HG03025 (cell line): ENCODE results near the gene DIAPH2.
"Not testable (repeated sequence)": the region's sequence is repeated elsewhere in the genome, so short reads cannot be mapped to it uniquely, and the experiment has no call there.

Experiments used
- ATAC-seq: cut with Tn5 transposase; IDR thresholded peaks from one replicate; pipeline ENCODE4 v1.9.1; 2021; ENCODE audit warnings: mild to moderate bottlenecking, moderate library complexity; ENCODE audit not compliant: unreplicated experiment, low FRiP score

DIAPH2 gene

DNA sequence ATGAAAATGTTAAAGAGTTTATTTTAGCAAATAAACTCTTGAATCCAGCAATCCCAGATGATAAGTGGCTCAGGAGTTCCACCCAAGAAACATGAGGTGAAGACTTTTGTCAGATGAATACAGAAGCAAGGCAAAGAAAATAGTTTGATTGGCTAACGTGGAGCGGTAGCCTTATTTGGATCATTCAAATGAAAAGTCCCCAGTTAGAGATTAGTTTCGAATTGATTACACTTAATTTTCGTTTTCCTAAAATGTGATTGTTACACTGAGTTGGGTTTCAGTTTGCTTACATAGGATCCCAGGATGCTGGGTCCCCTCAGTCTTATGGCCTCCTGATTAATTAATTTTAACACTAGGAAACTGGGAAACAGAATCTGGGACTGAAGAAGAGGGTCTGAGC lies 122.7 kb downstream of the DIAPH2 start:
- no peak for ATAC-seq

DNA sequence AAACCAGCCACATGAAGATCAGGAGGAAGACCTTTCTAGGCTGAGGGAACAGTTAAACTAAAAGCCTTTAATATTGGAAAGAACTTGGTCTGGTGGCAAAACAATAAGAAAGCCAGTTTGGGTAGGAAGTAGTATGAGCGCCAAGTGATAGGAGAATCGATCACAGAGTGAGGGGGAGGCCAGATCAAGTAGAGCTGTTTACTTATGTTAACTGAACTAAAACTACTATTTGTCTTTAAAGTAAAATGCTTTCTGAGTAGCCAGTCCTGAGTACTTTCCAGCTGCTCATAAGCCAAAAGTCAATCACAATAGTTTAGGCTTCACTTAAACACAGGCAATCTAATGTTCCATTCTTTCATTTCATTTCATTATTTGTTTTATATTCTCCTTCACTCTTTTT lies 136.3 kb downstream of the DIAPH2 start:
- no peak for ATAC-seq

DNA sequence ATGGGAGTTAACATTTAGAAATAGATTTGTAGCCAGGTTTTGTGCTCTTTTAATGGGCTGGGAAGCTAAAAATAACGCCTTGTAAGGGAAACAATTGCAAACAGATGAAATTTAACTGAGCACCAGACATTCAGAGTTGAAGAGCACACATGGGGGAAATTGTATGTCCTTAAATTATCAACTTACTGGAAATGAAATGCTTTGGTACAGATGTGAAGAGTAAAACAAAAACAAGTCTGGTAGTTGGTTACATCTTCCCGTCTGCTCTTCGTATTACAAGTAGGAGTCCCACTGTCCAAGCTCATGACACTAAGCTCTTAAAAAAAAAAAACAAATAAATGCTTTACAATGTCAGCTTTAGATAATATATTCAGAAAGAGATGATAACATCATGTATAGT lies 139.5 kb downstream of the DIAPH2 start:
- ATAC-seq: no peak

DNA sequence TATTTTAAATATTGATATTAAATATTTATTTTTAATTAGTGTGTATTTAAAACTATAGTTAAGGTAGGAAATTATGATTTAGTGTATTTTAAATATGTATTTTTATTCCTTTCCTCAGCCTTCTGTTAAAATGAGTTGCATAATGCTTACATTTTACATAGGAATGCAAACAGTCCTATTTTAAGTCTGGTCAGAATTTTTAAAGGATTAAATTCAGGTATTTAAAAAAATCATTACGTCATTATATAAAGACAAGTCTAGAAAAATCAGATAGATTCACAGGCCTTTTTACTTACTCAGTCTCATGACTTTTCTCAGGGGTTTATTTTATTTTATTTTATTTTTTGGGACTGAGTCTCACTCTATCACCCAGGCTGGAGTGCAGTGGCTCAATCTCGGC lies 148.7 kb downstream of the DIAPH2 start:
- ATAC-seq: no peak

DNA sequence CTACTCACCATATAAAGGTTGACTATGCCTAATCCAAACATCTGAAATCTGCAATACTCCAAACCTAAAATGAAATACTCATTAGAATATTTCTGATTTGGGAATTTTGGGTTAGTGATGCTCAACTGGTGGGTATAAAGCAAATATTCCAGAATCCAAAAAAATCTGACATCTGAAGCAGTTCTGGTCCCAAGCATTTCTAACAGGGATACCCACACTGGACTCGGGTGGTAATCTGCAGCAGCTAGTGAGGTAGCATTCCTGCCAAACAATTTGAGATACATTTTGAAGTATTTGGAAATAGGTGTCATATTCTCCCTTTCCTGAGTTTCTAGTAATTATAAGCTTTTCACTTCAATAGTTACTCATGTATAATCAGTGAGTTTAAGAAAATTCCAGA lies 149.5 kb downstream of the DIAPH2 start:
- no peak for ATAC-seq

DNA sequence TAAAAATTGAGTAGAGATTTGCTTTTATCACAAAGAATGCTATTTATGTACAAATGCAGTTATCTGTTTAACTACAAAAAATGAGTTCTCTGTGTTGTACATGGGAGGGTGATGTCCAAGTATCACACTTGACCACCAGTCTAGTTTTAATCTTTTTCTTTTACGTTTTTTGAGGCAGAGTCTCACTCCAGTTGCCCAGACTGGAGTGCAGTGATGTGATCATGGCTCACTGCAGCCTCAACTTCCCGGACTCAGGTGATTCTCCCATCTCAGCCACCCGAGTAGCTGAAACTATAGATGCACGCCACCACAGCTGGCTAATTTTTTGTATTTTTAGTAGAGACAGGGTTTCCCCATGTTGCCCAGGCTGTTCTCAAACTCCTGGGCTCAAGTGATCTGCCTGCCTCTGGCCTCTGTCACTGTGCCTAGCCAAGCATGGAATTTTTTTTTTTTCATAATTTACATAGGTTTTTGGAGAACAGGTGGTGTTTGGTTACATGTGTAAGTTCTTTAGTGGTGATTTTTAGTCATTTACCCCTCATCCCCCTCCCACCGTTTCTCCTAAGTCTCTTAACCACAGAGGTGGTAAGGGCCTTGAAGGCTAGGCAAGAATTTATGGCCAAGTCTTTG lies 151.1 kb downstream of the DIAPH2 start:
- peak; percentile 78 for ATAC-seq

DNA sequence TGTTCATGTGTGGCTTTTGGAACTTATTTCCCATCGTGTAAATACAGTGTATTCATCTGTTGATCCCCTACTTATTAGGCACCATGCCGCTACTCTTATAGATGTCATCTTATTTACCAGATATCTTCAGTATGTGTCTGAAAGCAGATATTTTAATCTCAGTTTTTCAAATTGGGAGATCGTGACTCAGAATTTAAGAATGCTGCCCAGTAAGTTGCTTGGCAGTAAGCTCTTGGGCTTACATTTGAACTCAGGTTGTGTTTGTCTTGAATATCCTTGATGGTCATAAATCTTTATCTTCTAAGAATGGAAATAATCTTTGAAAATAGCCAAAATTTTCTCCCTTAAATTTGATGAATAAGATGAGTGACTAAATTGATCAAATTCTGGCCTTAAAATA lies 153.2 kb downstream of the DIAPH2 start:
- no peak for ATAC-seq

DNA sequence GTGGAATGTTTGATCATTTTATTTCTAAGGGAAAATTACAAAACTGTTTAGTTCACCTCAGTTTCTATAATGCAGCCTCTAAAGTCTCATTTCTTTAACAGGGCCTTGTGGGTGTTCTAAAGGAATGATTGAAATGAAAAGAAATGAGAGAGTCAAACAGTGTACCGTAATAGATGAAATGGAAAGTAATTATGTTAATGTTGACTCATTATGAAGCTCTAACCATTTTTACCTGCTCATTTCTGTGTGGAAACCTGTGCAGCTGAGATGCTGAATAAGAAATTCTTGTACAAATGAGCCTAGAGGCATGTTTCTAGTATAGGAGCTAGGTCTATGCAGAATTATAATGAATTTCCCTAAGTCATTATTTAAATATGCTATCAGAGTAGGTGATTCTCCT lies 153.9 kb downstream of the DIAPH2 start:
- ATAC-seq: no peak

DNA sequence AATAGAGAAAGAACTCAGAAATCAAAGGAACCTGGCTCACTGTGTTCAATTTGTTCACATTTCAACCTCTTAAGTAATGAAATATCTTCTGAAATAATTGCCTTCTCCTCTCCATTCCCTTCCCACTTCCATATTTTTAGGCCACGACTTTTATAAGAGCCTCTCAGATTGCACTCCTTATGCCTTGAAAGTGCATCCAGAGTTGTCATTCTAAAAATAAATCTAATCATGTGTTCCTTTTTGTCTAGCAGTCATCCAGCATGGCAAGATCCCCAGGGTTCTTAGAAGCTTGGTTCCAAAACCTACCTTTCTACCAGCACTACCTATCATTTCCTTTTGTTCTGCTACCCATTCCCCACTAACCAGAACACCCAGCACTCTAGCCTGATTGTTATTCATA lies 156.7 kb downstream of the DIAPH2 start:
- no peak for ATAC-seq

DNA sequence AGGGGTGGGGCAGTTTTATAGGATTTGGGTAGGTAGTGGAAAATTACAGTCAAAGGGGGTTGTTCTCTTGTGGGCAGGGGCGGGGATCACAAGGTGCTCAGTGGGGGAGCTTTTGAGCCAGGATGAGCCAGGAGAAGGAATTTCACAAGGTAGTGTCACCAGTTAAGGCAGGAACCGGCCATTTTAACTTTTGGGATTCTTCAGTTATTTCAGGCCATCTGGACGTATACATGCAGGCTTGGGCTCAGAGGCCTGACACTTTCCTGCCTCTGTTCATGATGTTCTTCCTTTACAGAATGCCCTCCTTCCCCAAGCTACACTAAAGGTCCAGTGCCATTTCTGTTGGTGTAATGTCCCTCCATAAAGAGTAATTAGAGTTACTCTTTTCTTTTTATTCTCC lies 157.2 kb downstream of the DIAPH2 start:
- ATAC-seq: not testable (repeated sequence)

DNA sequence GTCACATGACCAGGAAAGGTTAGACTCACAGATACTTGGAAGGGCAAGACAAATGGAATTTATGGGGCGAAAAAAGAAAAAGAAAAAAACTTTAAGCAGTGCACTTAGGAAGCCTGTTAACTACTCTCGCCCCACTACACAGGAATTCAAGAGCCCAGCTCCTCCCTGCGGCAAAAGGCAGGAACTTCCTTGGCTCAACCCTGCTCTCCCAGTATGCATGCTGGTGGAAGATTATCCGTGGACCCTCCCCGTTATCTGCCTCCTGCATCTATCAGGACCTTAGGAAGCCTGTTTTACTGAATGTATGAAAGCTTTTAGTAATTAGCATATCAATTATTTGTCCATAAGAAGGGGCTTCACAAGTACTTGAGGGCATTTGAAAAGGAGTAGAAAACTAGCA lies 158.9 kb downstream of the DIAPH2 start:
- no peak for ATAC-seq

DNA sequence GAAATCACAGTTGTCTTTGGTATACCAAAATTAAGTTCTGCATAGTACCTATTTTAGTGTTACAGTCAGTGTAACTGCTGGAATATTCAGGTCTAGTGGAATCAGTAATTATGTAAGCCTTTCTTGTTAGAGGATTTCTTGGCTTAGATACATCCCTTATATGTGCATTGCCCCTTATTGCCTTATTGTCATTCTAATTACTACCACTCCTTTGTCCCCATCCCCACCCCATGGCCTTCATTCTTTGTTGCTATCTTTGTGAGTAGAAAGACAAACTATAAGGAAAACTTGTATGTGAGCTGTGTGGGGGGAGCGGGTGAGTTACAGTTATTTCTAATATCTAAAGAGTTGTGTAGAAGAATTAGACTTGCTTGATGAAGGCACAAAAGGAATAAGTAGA lies 162.2 kb downstream of the DIAPH2 start:
- ATAC-seq: no peak

DNA sequence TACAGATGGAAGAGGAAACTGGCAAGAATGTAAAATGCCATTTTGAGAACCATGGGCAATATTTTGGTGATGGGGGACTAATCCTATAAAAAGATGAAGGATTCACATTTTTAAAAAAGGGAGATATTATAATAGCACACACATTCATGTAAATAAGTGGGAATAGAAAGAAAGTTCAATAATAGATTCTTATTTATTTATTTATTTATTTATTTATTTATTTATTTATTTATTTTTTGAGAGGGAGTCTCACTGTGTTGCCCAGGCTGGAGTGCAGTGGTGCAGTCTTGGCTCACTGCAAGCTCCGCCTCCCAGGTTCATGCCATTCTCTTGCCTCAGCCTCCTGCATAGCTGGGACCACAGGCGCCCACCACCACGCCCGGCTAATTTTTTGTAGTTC lies 174.8 kb downstream of the DIAPH2 start:
- not testable (repeated sequence) for ATAC-seq

DNA sequence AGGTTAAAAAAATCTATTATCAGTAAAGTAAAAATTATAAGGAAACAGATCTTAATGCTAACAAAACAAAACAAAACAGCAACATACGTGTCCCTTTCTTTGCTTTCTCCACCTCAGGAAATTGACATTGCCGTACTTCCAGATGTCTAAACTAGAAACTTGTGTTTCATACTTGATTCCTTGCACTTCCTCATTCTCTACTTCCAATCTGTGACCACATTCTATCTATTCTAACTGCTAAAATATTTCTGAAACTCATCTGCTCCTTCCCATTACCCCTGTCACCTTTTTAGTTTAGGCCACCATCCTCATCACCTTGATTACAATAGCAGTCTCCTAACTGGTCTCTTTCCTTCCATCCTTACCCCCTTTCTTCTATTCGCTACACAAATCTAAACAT lies 176.6 kb downstream of the DIAPH2 start:
- no peak for ATAC-seq

DNA sequence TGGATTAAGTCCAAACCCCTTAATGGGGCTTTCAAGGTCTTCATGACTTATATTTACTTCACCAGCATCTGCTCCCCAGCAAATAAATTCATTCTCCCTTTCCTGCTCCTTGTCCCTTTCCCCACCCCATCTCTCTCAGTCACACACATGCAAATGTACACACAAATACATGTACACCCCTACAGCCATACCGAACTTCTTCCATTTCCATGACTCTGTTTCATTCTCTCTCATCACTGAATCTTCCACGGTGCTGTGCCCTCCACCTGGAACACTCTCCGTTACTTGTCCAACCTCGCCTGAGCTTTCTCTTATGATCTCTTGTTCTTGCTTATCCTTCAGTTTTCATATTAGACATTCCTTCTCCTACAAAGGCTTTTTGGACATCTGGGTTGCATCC lies 177.0 kb downstream of the DIAPH2 start:
- ATAC-seq: no peak

DNA sequence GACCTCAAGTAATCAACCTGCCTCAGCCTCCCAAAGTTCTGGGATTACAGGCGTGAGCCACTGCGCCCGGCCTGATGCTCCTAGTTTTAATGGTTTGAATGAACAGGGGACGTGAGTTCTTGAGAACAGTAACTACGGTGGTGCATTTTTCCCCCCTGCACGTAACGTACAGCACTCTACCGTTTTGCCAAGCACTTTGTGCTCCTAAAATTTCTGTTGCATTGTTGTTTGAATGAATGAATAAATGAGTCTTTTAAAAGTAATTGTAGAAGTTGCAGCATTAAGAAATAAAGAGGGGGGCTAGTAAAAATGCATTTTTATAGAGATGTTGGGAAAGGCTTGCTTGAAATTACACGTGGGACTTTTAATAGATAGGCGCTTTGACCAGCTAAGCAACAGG lies 199.0 kb downstream of the DIAPH2 start, which contains the start of gene RPA4:
Gene RPA4, plus strand, starts transcription at position 301 of the 400 bp plus-strand sequence. CDS start 403 bp downstream, outside the sequence.
- ATAC-seq: no peak

DNA sequence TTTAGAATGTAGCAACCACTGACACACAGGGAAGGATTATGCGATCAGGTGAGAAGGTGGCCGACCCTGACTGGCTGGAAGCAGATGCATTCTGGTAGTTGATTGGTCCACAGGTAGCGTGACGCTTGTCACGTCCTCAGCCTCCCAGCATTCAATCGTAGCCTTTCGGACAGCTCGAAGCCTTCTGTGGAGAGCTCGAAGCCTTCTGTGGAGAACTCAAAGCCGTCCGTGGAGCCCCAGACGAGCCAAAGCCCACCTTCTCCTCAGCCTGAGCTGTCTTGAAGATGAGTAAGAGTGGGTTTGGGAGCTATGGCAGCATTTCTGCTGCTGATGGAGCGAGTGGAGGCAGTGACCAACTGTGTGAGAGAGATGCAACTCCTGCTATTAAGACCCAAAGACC lies 199.4 kb downstream of the DIAPH2 start:
- no peak for ATAC-seq

DNA sequence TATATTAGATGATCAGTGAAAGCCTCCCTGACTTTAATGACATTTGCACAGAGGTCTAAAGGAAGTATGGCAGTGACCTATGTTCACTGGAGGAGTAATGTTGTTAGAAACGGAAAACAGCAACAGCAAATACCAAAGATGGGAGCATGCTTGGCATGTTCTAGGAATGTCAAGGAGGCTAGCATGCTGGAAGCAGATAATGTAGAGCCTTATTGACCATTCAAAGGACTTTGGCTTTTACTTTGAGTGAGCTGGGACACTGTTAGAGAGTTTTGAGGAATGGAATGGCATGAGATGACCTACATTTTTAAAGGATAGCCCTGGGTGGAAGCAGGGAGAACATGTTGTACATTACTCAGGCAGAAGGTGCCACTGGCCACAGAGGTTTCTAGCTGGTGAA lies 205.1 kb downstream of the DIAPH2 start:
- no peak for ATAC-seq

DNA sequence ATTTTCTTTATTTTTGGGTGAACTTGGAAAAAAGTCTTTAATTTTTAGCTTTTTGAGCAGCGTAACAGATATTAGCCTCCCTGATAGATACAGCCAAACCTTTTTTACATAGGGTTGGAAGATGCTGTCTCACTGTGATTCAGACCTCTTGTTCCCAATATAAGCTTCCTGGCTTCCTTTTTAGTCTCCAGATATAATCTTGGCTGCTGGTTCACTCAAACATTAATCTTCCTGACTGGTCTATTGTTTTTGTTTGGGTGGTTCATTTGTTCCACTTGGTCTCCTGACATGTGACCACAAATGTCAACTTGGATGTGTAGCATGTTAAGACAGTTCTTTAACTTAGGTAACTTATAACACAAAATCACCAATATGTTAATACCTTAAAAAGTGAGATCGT lies 222.1 kb downstream of the DIAPH2 start:
- ATAC-seq: no peak

DNA sequence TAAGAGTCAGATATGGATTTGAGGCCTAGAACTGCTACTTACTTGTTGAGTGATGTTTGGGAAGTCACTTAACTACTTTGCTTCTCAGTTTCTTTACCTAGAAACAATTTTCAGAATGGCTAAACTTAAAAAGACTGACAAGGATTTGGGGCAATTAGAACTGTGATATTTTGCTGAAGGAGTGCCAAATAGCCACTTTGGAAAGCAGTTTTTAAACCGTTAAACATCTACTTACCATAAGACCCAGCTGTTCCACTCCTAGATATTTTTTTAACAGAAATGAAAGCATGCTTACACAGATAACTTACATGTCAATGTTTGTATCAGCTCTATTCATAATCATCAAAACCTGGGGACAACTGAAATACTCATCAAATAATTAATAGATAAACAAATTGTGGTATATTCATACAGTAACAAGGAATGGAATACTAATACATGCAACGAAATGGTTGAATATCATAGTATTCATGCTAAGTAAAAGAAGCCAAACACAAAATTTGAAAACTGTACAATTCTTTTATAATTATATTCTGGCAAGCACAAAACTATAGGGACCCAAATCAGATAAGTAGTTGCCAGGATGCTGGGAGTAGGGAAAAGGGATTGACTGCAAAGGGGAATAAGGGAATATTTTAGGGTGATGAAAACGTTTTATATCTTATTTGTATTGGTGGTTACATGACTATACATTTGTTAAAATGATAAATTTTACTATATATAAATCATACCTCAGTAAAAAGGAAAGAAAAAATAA lies 223.1 kb downstream of the DIAPH2 start:
- ATAC-seq: no peak

DNA sequence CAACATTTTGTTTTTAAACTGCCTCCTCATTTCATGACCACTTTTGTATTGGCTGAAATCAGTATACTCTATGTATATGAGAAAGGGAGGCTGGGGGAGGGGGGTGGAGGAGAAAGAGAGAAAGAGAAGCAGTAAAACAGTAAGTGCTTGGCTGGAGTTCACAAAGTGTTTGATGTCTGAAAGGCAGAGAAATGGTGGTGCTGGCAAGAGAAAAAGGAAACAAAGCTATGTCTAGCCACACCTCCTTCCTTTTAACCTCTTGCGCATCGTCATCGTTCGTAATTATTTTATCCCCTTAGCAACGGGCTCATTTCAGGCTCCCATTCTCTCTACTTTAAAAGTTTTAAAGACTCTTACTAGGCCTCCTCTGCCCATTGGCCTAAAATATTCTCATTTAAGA lies 224.6 kb downstream of the DIAPH2 start:
- ATAC-seq: no peak

DNA sequence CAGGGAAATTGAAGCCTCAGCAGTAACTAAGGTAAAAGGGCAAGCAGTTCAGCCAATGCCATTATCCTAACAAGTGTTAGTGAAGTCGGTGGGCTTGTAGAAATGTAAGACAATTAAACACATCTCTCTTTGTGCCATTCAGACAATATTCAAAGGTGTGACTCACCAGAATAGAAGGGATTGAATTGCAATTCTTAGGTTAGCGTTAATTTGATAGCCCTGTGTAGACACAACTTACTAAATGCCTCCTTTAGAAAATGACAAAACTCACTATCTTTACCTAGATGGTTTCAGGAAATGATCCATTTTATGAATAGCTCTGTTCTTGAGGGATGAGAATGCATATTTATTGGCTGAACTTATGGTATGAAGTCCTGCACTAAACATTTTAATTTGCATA lies 234.2 kb downstream of the DIAPH2 start:
- ATAC-seq: no peak
